CD4-positive, alpha-beta memory T cell (primary cell): ENCODE data around the gene IFITM5. TPM values are rescaled to one million over a fixed set of nuclear protein-coding genes. Genes with fewer than 3 reads are reported as not detected.

Experiments
- CTCF ChIA-PET: fragments of 350-600 bp; sonication (Branson Sonifier 250); formaldehyde crosslinking; loops from one replicate; lab custom pipeline; 2021; ENCODE audit warnings: inconsistent platforms; ENCODE audit not compliant: partially characterized antibody; lab: Charles Lee
- POLR2A ChIA-PET: fragments of 350-600 bp; sonication (Branson Sonifier 250); formaldehyde crosslinking; loops from one replicate; lab custom pipeline; 2021; ENCODE audit not compliant: partially characterized antibody; lab: Charles Lee
- DNase-seq, 5 donors: peaks; one replicate each; pipeline versions ENCODE4 v3.0.0 to v3.0.0-alpha.2; 2020 to 2022; ENCODE audit warnings: mixed read lengths in 1 of 5
- H3K27ac ChIP-seq: one replicate; pipeline ENCODE4 v1.7.0; 2013; ENCODE audit warnings: low read depth, low read length
- H3K27me3 ChIP-seq: 2 replicates; pipeline ENCODE4 v1.7.0; 2013; ENCODE audit warnings: mild to moderate bottlenecking, low read length, moderate library complexity; ENCODE audit not compliant: insufficient read depth
- H3K36me3 ChIP-seq: 2 replicates; pipeline ENCODE4 v1.7.0; 2013; ENCODE audit warnings: mild to moderate bottlenecking, low read length, moderate library complexity; ENCODE audit not compliant: insufficient read depth
- H3K4me1 ChIP-seq: 2 replicates; pipeline ENCODE4 v1.7.0; 2013; ENCODE audit warnings: mild to moderate bottlenecking, low read length, moderate library complexity; ENCODE audit not compliant: insufficient read depth
- H3K4me3 ChIP-seq, 2 donors: one replicate each; pipeline ENCODE4 v1.7.0; 2013; ENCODE audit warnings: low read length in 2 of 2, mild to moderate bottlenecking in 1 of 2
- H3K9me3 ChIP-seq, 2 donors: one replicate each; pipeline ENCODE4 v1.7.0; 2013; ENCODE audit warnings: low read length in 2 of 2, control low read depth in 1 of 2; ENCODE audit not compliant: control insufficient read depth in 1 of 2
- H3K27ac Mint-ChIP-seq, 7 donors: one replicate each; pipeline ENCODE4 v1.8.0; 2020 to 2021; ENCODE audit warnings: mixed read lengths in 7 of 7, mild to moderate bottlenecking in 6 of 7, inconsistent platforms in 3 of 7, moderate library complexity in 3 of 7
- H3K27me3 Mint-ChIP-seq, 2 donors: one replicate each; pipeline ENCODE4 v1.8.0; 2020 to 2021; ENCODE audit warnings: mixed read lengths in 2 of 2
- H3K36me3 Mint-ChIP-seq, 2 donors: one replicate each; pipeline ENCODE4 v1.8.0; 2020 to 2021; ENCODE audit warnings: mixed read lengths in 2 of 2, inconsistent platforms in 1 of 2, mild to moderate bottlenecking in 1 of 2
- H3K4me1 Mint-ChIP-seq, 4 donors: one replicate each; pipeline ENCODE4 v1.8.0; 2020 to 2021; ENCODE audit warnings: mixed read lengths in 4 of 4, mild to moderate bottlenecking in 1 of 4
- H3K4me3 Mint-ChIP-seq, 8 donors: one replicate each; pipeline ENCODE4 v1.8.0; 2020 to 2021; ENCODE audit warnings: mixed read lengths in 8 of 8, mild to moderate bottlenecking in 7 of 8, moderate library complexity in 6 of 8, inconsistent platforms in 3 of 8
- H3K9me3 Mint-ChIP-seq, 8 donors: one replicate each; pipeline ENCODE4 v1.8.0; 2020 to 2021; ENCODE audit warnings: mixed read lengths in 8 of 8, mild to moderate bottlenecking in 5 of 8, inconsistent platforms in 3 of 8, moderate library complexity in 1 of 8
- intact Hi-C: fragments of 100-400 bp; cut with micrococcal nuclease; formaldehyde crosslinking; loops from one replicate; pipeline ENCODE4 v1.15.1; 2023
- polyA plus RNA-seq, 2 donors: library from polyadenylated mRNA; unstranded; fragments of 300-500 nt; fragmentation: Illumina TruSeq; gene quantifications; one replicate each; pipeline ENCODE4 v1.2.3, GENCODE V29; 2021
- total RNA-seq, 2 experiments: library from RNA; stranded (reverse); gene quantifications; one replicate each; pipeline ENCODE4 v1.2.3, GENCODE V29; 2021

IFITM5 gene
- total and polyA plus RNA-seq, 4 experiments from 2014 or later, result not detected

GRCh38 chr11:250740-251299, 48.5 kb downstream of the IFITM5 start:
- Mint-ChIP-seq H3K4me1 (peaks cover 6 to 9% (median 7%) of the 10 kb centered on the region in 4 donors), H3K27me3 (no peaks in the 10 kb centered on the region), H3K9me3 (no peaks in the 10 kb centered on the region), H3K4me3 (no peak overlapping the region), H3K27ac (peak overlapping the region; percentile 71 to 91 (median 81)), H3K36me3 (peaks cover 58 to 72% of the 10 kb centered on the region in 2 donors)
- no peak overlapping the region for H3K4me3 ChIP-seq
- H3K4me1 ChIP-seq, result peaks cover 5% of the 10 kb centered on the region
- H3K36me3 ChIP-seq, result peaks cover 51% of the 10 kb centered on the region
- CTCF ChIA-PET, result interaction anchor here (0.7 to 6.7 kb wide), 44 partner anchors 9 to 270 kb away, joined by 3 to 81 read pairs (median 7); partner anchors contain the start of genes BET1L, NLRP6, PGGHG and PSMD13
- no peaks in the 10 kb centered on the region for H3K9me3 ChIP-seq
- POLR2A ChIA-PET, result interaction anchor here (0.6 to 3.1 kb wide), 23 partner anchors 9 to 200 kb away, joined by 3 to 45 read pairs (median 4); partner anchors contain the start of genes BET1L, IFITM1, IFITM5 and NLRP6
- peak overlapping the region; percentile 8 for H3K27ac ChIP-seq
- intact Hi-C loops, result loop anchor here (1.0 to 2.0 kb wide), 5 partner anchors 18 to 200 kb away; partner anchors contain the start of genes IFITM1 and PTDSS2
- DNase-seq, result peak; percentile 75 to 84 (median 81)
- no peaks in the 10 kb centered on the region for H3K27me3 ChIP-seq

- H3K4me1 Mint-ChIP-seq, result peaks cover 6 to 11% (median 8%) of the 10 kb centered on the region in 4 donors
- Histone ChIP-seq H3K9me3 (no peaks in the 10 kb centered on the region), H3K27ac (peak overlapping the region; percentile 8), H3K27me3 (no peaks in the 10 kb centered on the region), H3K4me1 (peaks cover 5% of the 10 kb centered on the region), H3K4me3 (no peak overlapping the region), H3K36me3 (peaks cover 56% of the 10 kb centered on the region)
- H3K36me3 Mint-ChIP-seq, result peaks cover 64 to 77% of the 10 kb centered on the region in 2 donors
- H3K27me3 Mint-ChIP-seq, result no peaks in the 10 kb centered on the region
- no peak for DNase-seq
- POLR2A ChIA-PET, result interaction anchor here (0.7 to 3.1 kb wide), 18 partner anchors 8 to 200 kb away, joined by 3 to 45 read pairs (median 8); partner anchors contain the start of genes BET1L, IFITM1, IFITM5 and NLRP6
- CTCF ChIA-PET, result interaction anchor here (0.7 to 6.7 kb wide), 37 partner anchors 9 to 270 kb away, joined by 3 to 81 read pairs (median 9); partner anchors contain the start of genes BET1L, NLRP6, PGGHG and PSMD13
- intact Hi-C loops, result loop anchor here (1.0 to 2.0 kb wide), 5 partner anchors 19 to 201 kb away; partner anchors contain the start of genes IFITM1 and PTDSS2
- H3K4me3 Mint-ChIP-seq, result no peak overlapping the region
- H3K9me3 Mint-ChIP-seq, result no peaks in the 10 kb centered on the region
- peak overlapping the region in 4 of 7 donors; percentile 71 to 82 (median 80) for H3K27ac Mint-ChIP-seq
These were observed 49.1 kb downstream of the IFITM5 start for GRCh38 chr11:250274-250673.

GRCh38 chr11:249062-249461, 50.3 kb downstream of the IFITM5 start:
- Mint-ChIP-seq H3K4me3 (no peak overlapping the region), H3K36me3 (peaks cover 71 to 83% of the 10 kb centered on the region in 2 donors), H3K9me3 (no peaks in the 10 kb centered on the region), H3K27me3 (no peaks in the 10 kb centered on the region), H3K27ac (peak overlapping the region in 5 of 7 donors; percentile 37 to 86 (median 52)), H3K4me1 (peaks cover 6 to 13% (median 8%) of the 10 kb centered on the region in 4 donors)
- Histone ChIP-seq H3K27ac (no peak overlapping the region), H3K36me3 (peaks cover 66% of the 10 kb centered on the region), H3K4me1 (peaks cover 5% of the 10 kb centered on the region), H3K4me3 (no peak overlapping the region), H3K27me3 (no peaks in the 10 kb centered on the region), H3K9me3 (no peaks in the 10 kb centered on the region)
- ChIA-PET POLR2A (interaction anchor here (0.9 to 1.4 kb wide), 3 partner anchors 12 to 49 kb away, joined by 3 to 5 read pairs (median 5); partner anchors contain the start of gene PSMD13), CTCF (interaction anchor here (1.3 to 6.7 kb wide), 10 partner anchors 10 to 199 kb away, joined by 3 to 81 read pairs (median 10); partner anchors contain the start of gene NLRP6)
- intact Hi-C loops, result no loop called here
- no peak for DNase-seq

Other genes with a start within 250 kb of the IFITM5 start
- gene SCGB1C1, start 106.4 kb downstream of the IFITM5 start, total RNA-seq, result not detected
- gene SCGB1C1, start 106.4 kb downstream of the IFITM5 start, polyA plus RNA-seq, result not detected
- gene BET1L, start 92.1 kb downstream of the IFITM5 start, total RNA-seq, result 100 to 1,000 TPM; 122 to 129 TPM
- 10 to 100 TPM; 61.9 to 64.5 TPM for gene BET1L, start 92.1 kb downstream of the IFITM5 start, polyA plus RNA-seq
- gene RIC8A, start 91.8 kb downstream of the IFITM5 start, total RNA-seq, result 100 to 1,000 TPM in 1 of 2 experiments, 10 to 100 TPM in 1; 96.7 to 111 TPM
- 100 to 1,000 TPM in 1 of 2 donors, 10 to 100 TPM in 1; 91.2 to 106 TPM for gene RIC8A, start 91.8 kb downstream of the IFITM5 start, polyA plus RNA-seq
- gene SIRT3, start 63.2 kb downstream of the IFITM5 start, total RNA-seq, result 10 to 100 TPM; 26.5 to 30.7 TPM
- 10 to 100 TPM; 11.2 to 11.6 TPM for gene SIRT3, start 63.2 kb downstream of the IFITM5 start, polyA plus RNA-seq
- 100 to 1,000 TPM in 1 of 2 experiments, 10 to 100 TPM in 1; 99.9 to 107 TPM for gene PSMD13, start 62.5 kb downstream of the IFITM5 start, total RNA-seq
- 100 to 1,000 TPM; 179 to 247 TPM for gene PSMD13, start 62.5 kb downstream of the IFITM5 start, polyA plus RNA-seq
- gene NLRP6, start 21.1 kb downstream of the IFITM5 start, total RNA-seq, result 10 to 100 TPM; 25.9 to 26.3 TPM
- gene NLRP6, start 21.1 kb downstream of the IFITM5 start, polyA plus RNA-seq, result 10 to 100 TPM in 1 of 2 donors, 1 to 10 TPM in 1; 1.4 to 10.8 TPM
- 100 to 1,000 TPM; 304 TPM for gene PGGHG, start 10.4 kb downstream of the IFITM5 start, total RNA-seq
- 1 to 10 TPM; 3.0 to 5.6 TPM for gene PGGHG, start 10.4 kb downstream of the IFITM5 start, polyA plus RNA-seq
- 100 to 1,000 TPM; 202 to 203 TPM for gene IFITM2, start 8.3 kb upstream of the IFITM5 start, total RNA-seq
- gene IFITM2, start 8.3 kb upstream of the IFITM5 start, polyA plus RNA-seq, result 1,000 to 10,000 TPM; 2,491 to 3,716 TPM
- gene IFITM1, start 14.5 kb upstream of the IFITM5 start, total RNA-seq, result 100 to 1,000 TPM; 119 to 121 TPM
- 1,000 to 10,000 TPM; 2,073 to 2,173 TPM for gene IFITM1, start 14.5 kb upstream of the IFITM5 start, polyA plus RNA-seq
- gene IFITM3, start 21.3 kb upstream of the IFITM5 start, total RNA-seq, result 1 to 10 TPM; 6.2 to 7.2 TPM
- 100 to 1,000 TPM in 1 of 2 donors, 1 to 10 TPM in 1; 9.1 to 108 TPM for gene IFITM3, start 21.3 kb upstream of the IFITM5 start, polyA plus RNA-seq
- 1 to 10 TPM; 2.2 to 2.4 TPM for gene B4GALNT4, start 70.0 kb upstream of the IFITM5 start, total RNA-seq
- gene B4GALNT4, start 70.0 kb upstream of the IFITM5 start, polyA plus RNA-seq, result not detected
- not detected for gene PKP3, start 94.7 kb upstream of the IFITM5 start, total RNA-seq
- under 1 TPM in 1 of 2 donors, not detected in 1; 0.14 TPM for gene PKP3, start 94.7 kb upstream of the IFITM5 start, polyA plus RNA-seq
- gene SIGIRR, start 115.5 kb upstream of the IFITM5 start, total RNA-seq, result 100 to 1,000 TPM; 437 to 440 TPM
- gene SIGIRR, start 115.5 kb upstream of the IFITM5 start, polyA plus RNA-seq, result 100 to 1,000 TPM; 235 to 242 TPM
- 100 to 1,000 TPM; 120 to 123 TPM for gene ANO9, start 142.5 kb upstream of the IFITM5 start, total RNA-seq
- 10 to 100 TPM in 1 of 2 donors, 1 to 10 TPM in 1; 9.4 to 15.5 TPM for gene ANO9, start 142.5 kb upstream of the IFITM5 start, polyA plus RNA-seq
- 10 to 100 TPM; 23.3 to 26.1 TPM for gene PTDSS2, start 150.8 kb upstream of the IFITM5 start, total RNA-seq
- 1 to 10 TPM; 5.5 to 6.3 TPM for gene PTDSS2, start 150.8 kb upstream of the IFITM5 start, polyA plus RNA-seq
- 100 to 1,000 TPM in 1 of 2 experiments, 10 to 100 TPM in 1; 98.4 to 105 TPM for gene RNH1, start 207.7 kb upstream of the IFITM5 start, total RNA-seq
- gene RNH1, start 207.7 kb upstream of the IFITM5 start, polyA plus RNA-seq, result 100 to 1,000 TPM; 164 to 187 TPM
- gene HRAS, start 236.1 kb upstream of the IFITM5 start, total RNA-seq, result 10 to 100 TPM; 36.7 to 42.5 TPM
- gene HRAS, start 236.1 kb upstream of the IFITM5 start, polyA plus RNA-seq, result 10 to 100 TPM; 12.9 to 28.5 TPM
- gene LRRC56, start 238.0 kb upstream of the IFITM5 start, total RNA-seq, result 1 to 10 TPM; 4.4 to 4.6 TPM
- gene LRRC56, start 238.0 kb upstream of the IFITM5 start, polyA plus RNA-seq, result 1 to 10 TPM in 1 of 2 donors, under 1 TPM in 1; 0.24 to 1.5 TPM